BLaER1 (cell line): ENCODE results near the gene SLA2.
A peak's percentile ranks its signal among the peaks of the same experiment; 100 is the strongest.

Experiments used
- H3K27ac ChIP-seq: shearing (Covaris generic); formaldehyde crosslinking; 2 replicates; pipeline ENCODE4 v1.8.1; 2022
- H3K27me3 ChIP-seq: shearing (Covaris generic); formaldehyde crosslinking; 2 replicates; pipeline ENCODE4 v1.8.1; 2022
- H3K36me3 ChIP-seq: shearing (Covaris generic); formaldehyde crosslinking; 2 replicates; pipeline ENCODE4 v1.8.1; 2022
- H3K4me1 ChIP-seq: shearing (Covaris generic); formaldehyde crosslinking; 2 replicates; pipeline ENCODE4 v1.8.1; 2022
- H3K4me2 ChIP-seq: shearing (Covaris generic); formaldehyde crosslinking; 2 replicates; pipeline ENCODE4 v1.8.1; 2022
- H3K4me3 ChIP-seq: shearing (Covaris generic); formaldehyde crosslinking; 2 replicates; pipeline ENCODE4 v1.8.1; 2022
- H3K9ac ChIP-seq: shearing (Covaris generic); formaldehyde crosslinking; 2 replicates; pipeline ENCODE4 v1.8.1; 2022
- H3K9me3 ChIP-seq: shearing (Covaris generic); formaldehyde crosslinking; 2 replicates; pipeline ENCODE4 v1.8.1; 2022
- H4K20me1 ChIP-seq: shearing (Covaris generic); formaldehyde crosslinking; 2 replicates; pipeline ENCODE4 v1.8.1; 2022
- Cebpa-rat ChIP-seq: shearing (Covaris generic); IDR thresholded peaks from 2 replicates; pipeline ENCODE4 v1.8.1; 2022

Gene SLA2

GRCh38 chr20:36601540-36601939 is 44.5 kb downstream of the SLA2 start:
- H3K4me3 ChIP-seq = no peak overlapping the region
- H3K27me3 ChIP-seq = no peaks in the 10 kb centered on the region
- H3K9me3 ChIP-seq = no peaks in the 10 kb centered on the region
- peaks cover 9% of the 10 kb centered on the region for H4K20me1 ChIP-seq
- peak overlapping the region; percentile 25; the same call in 1 of the 2 replicates for H3K27ac ChIP-seq
- no peak for TF ChIP-seq Cebpa-rat
- peak overlapping the region; percentile 71; the same call in 1 of the 2 replicates for H3K4me2 ChIP-seq
- H3K36me3 ChIP-seq = 0 out of 2 replicates have a peak, but pooled peaks cover 4% of the 10 kb centered on the region
- peaks cover 79% of the 10 kb centered on the region for H3K4me1 ChIP-seq
- H3K9ac ChIP-seq = no peak overlapping the region

DNA sequence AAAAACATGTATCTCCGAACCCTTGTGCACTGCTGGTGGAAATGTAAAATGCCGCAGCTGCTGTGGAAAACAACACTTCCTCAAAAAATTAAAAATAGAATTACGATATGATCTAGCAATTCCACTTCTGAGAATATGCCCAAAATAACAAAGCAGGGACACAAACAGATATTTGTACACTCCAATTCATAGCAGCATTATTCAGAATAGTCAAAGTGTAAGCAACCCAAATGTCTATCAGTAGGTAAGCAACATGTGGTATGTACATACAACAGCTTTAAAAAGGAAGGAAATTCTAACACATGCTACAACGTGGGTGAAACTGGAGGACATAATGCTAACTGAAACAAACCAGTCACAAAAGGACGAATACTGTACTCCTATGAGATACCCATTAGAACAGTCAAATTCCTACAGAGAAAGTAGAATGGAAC is 46.1 kb downstream of the SLA2 start:
- Histone ChIP-seq H3K9ac (0 out of 2 replicates have a peak overlapping the region, but pooled peaks have one; percentile 34), H4K20me1 (peaks cover 6% of the 10 kb centered on the region), H3K4me2 (peak overlapping the region; percentile 71), H3K27me3 (no peaks in the 10 kb centered on the region), H3K36me3 (peaks cover 8% of the 10 kb centered on the region; the same call in 1 of the 2 replicates), H3K27ac (peak overlapping the region; percentile 77), H3K9me3 (no peaks in the 10 kb centered on the region), H3K4me1 (peaks cover 89% of the 10 kb centered on the region), H3K4me3 (no peak overlapping the region)
- TF ChIP-seq Cebpa-rat = no peak

GRCh38 chr20:36593347-36593929 is 52.6 kb downstream of the SLA2 start:
- Histone ChIP-seq H3K36me3 (peaks cover 73% of the 10 kb centered on the region), H3K27me3 (no peaks in the 10 kb centered on the region), H3K9me3 (no peaks in the 10 kb centered on the region), H3K9ac (peak overlapping the region; percentile 29; the same call in 1 of the 2 replicates), H3K27ac (peak overlapping the region; percentile 51; the same call in 1 of the 2 replicates), H4K20me1 (peaks cover 71% of the 10 kb centered on the region), H3K4me2 (peak overlapping the region; percentile 24; the same call in 1 of the 2 replicates), H3K4me1 (peaks cover 53% of the 10 kb centered on the region), H3K4me3 (no peak overlapping the region)
- no peak for TF ChIP-seq Cebpa-rat

DNA sequence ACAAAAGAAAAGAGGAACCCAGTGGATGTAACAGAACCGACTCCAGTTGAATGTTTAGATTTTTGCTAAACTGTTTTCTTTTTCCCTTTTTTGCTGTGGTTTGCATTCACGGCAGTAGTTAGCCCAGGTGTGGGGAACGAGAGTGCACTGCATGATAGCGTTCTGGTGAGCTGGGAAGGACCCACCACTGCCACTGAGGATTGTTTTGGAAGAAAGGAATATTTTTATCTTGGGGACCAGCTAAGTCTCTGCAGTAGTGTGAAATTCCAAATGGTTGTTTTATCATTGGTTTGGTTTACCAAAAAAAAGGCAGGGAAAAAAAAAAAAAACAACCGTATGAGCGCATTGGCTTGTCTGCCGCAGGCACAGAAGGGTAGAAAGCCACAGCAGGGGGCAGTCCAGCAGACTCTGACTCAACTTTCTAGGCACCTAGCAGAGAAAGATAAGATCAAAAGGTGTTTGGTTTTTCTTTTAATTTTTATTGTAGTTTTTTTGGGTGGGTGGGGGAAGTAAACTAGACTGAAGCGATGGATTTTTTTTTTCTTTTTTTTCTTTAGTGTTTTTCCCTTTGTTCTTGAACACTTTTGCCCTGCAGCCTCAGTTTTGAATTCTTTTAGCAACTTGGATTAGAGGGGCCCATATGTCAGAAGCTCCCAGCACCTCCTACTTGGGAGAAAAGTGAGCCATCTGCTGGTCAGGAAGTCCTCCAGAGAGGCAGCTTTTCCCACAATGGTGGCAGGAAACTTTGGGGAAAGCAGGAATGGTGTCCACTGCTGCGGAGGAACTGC is 53.9 kb downstream of the SLA2 start:
- Histone ChIP-seq H3K9me3 (no peaks in the 10 kb centered on the region), H3K4me1 (peaks cover 43% of the 10 kb centered on the region), H3K36me3 (peaks cover 83% of the 10 kb centered on the region), H4K20me1 (peaks cover 85% of the 10 kb centered on the region), H3K4me3 (no peak overlapping the region), H3K27ac (no peak overlapping the region), H3K9ac (no peak overlapping the region), H3K27me3 (no peaks in the 10 kb centered on the region), H3K4me2 (no peak overlapping the region)
- no peak for TF ChIP-seq Cebpa-rat

GRCh38 chr20:36591281-36591680 is 54.7 kb downstream of the SLA2 start:
- Histone ChIP-seq H3K4me2 (no peak overlapping the region), H3K27me3 (no peaks in the 10 kb centered on the region), H3K9ac (no peak overlapping the region), H3K36me3 (peaks cover 91% of the 10 kb centered on the region), H3K9me3 (no peaks in the 10 kb centered on the region), H3K27ac (0 out of 2 replicates have a peak overlapping the region, but pooled peaks have one; percentile 22), H3K4me1 (peaks cover 43% of the 10 kb centered on the region), H3K4me3 (no peak overlapping the region), H4K20me1 (peaks cover 93% of the 10 kb centered on the region)
- TF ChIP-seq Cebpa-rat = no peak

- Histone ChIP-seq H3K36me3 (peaks cover 100% of the 10 kb centered on the region), H3K9ac (no peak overlapping the region), H3K4me1 (peaks cover 49% of the 10 kb centered on the region), H3K9me3 (no peaks in the 10 kb centered on the region), H3K27ac (no peak overlapping the region), H3K27me3 (no peaks in the 10 kb centered on the region), H3K4me3 (no peak overlapping the region), H3K4me2 (no peak overlapping the region), H4K20me1 (peaks cover 100% of the 10 kb centered on the region)
- TF ChIP-seq Cebpa-rat = no peak
Observed at GRCh38 chr20:36587388-36588070, 58.5 kb downstream of the SLA2 start.

DNA sequence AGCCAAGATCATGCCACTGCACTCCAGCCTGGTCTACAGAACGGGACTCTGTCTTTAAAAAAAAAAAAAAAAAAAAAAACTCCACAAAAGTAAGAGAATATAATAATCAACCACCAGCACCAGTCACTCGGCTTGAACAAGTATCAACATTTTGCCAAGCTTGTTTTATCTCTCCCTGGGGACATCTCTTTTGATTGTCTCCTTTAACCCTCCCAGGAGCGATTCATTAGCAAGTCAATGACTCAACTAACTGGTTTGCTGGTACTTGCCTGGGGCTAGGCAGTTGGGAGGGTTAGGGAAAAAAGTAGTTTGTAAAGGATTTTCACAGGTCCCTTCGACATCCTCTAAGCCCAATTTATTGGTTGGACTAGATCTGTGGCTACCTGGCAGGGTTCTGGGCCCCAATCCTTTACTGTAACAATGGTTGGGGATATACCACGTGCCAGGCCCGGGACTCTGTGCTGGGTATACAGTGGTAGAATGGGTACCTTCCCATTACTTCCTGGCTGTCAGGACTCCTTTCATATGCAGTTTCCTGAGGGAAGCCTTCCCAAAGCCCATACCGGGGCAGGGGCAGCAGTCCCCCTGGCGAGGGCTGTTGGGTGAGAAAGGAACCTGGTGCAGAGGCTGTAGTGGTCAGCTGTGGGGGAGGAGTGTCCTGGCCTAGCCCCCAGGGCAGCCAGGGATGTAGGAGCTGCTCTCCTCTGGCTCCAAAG is 60.4 kb downstream of the SLA2 start:
- Histone ChIP-seq H3K9me3 (no peaks in the 10 kb centered on the region), H3K4me1 (peaks cover 52% of the 10 kb centered on the region), H3K9ac (no peak overlapping the region), H3K36me3 (peaks cover 100% of the 10 kb centered on the region), H4K20me1 (peaks cover 100% of the 10 kb centered on the region), H3K4me2 (peak overlapping the region; percentile 37), H3K27ac (peak overlapping the region; percentile 43; the same call in 1 of the 2 replicates), H3K4me3 (no peak overlapping the region), H3K27me3 (no peaks in the 10 kb centered on the region)
- no peak for TF ChIP-seq Cebpa-rat

DNA sequence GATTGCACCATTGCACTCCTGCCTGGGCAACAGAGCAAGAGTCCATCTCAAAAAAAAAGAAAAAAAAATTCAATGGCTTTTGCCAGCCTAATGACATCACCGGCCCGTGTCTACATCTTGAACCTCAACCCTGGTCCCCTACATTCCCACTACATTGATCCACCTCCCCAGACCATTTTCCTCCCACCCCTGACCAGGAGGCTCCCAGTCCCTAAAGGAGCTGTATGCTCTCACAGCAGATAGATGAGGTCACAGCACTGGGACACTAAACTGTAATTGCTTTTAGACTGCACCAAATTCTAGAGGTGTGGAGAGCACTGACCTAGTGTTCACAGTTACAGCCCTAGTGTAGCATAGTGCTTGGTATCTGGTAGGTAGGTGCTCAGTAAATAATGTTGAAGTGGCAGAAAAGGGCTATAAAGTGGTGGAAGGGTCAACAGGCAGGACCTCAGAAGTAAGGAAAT is 61.9 kb downstream of the SLA2 start:
- Histone ChIP-seq H3K9ac (no peak overlapping the region), H3K27ac (no peak overlapping the region), H3K27me3 (no peaks in the 10 kb centered on the region), H3K36me3 (peaks cover 100% of the 10 kb centered on the region), H3K9me3 (no peaks in the 10 kb centered on the region), H3K4me1 (peaks cover 52% of the 10 kb centered on the region), H3K4me2 (peak overlapping the region; percentile 20; the same call in 1 of the 2 replicates), H4K20me1 (peaks cover 100% of the 10 kb centered on the region), H3K4me3 (no peak overlapping the region)
- TF ChIP-seq Cebpa-rat = no peak

DNA sequence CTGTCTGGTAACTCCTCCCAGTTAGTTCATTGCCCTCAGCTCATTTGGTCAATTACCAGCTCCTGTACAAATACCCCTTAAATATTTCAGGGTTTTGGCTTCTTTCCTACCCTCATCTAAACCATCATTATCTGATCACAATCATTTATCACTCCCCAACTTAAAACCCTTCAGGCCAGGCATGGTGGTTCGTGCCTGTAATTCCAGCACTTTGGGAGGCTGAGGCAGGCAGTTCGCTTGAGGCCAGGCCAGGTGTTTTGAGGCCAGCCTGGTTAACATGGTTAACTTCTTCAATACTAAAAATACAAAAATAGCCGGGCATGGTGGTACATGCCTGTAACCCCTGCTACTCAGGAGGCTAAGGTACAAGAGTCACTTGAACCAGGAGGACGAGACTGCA is 63.2 kb downstream of the SLA2 start:
- H3K4me1 ChIP-seq = peaks cover 52% of the 10 kb centered on the region
- H3K27ac ChIP-seq = no peak overlapping the region
- peaks cover 100% of the 10 kb centered on the region for H3K36me3 ChIP-seq
- H3K9me3 ChIP-seq = no peaks in the 10 kb centered on the region
- H3K4me3 ChIP-seq = no peak overlapping the region
- H3K27me3 ChIP-seq = no peaks in the 10 kb centered on the region
- H3K4me2 ChIP-seq = no peak overlapping the region
- TF ChIP-seq Cebpa-rat = no peak
- H3K9ac ChIP-seq = no peak overlapping the region; the same call in 1 of the 2 replicates
- peaks cover 100% of the 10 kb centered on the region for H4K20me1 ChIP-seq
